SKM-1 treated with dmso at 0.1 percent for 144 hours (cell line): Measurements from ENCODE around the gene WBP11.

ENCODE experiments used
- DNase-seq: peaks from one replicate; lab custom pipeline; 2025; ENCODE audit not compliant: unreplicated experiment; lab: John Stamatoyannopoulos, UW

The WBP11 gene

GRCh38 chr12:14803011-14803829 is at the start of gene WBP11, which contains the start of gene C12orf60:
TSS of gene WBP11 (minus strand) at chr12:14803478. CDS start at chr12:14801383, 2,095 bp downstream.
TSS of gene C12orf60 (plus strand) at chr12:14803670. CDS start at chr12:14822936, 19,266 bp downstream.
- DNase-seq = peak; percentile 88

GRCh38 chr12:14852880-14853279 is 49.6 kb upstream of the WBP11 start:
- DNase-seq = no peak

- DNase-seq = no peak
Observed at GRCh38 chr12:14850929-14851663, 47.8 kb upstream of the WBP11 start.

GRCh38 chr12:14849661-14850060 is 46.4 kb upstream of the WBP11 start:
- DNase-seq = no peak

GRCh38 chr12:14846876-14847580 is 43.8 kb upstream of the WBP11 start:
- DNase-seq = no peak

GRCh38 chr12:14846042-14846587 is 42.8 kb upstream of the WBP11 start:
- peak; percentile 10 for DNase-seq

GRCh38 chr12:14845350-14845750 is 42.1 kb upstream of the WBP11 start:
- peak; percentile 16 for DNase-seq

- DNase-seq = no peak
Observed at GRCh38 chr12:14844401-14844800, 41.1 kb upstream of the WBP11 start.

- DNase-seq = no peak
Observed at GRCh38 chr12:14843425-14843887, 40.2 kb upstream of the WBP11 start, which contains the start of gene ART4. TSS of gene ART4 (minus strand) at chr12:14843526. CDS start at chr12:14843113, 413 bp downstream.

GRCh38 chr12:14842315-14842714 is 39.0 kb upstream of the WBP11 start:
- no peak for DNase-seq

GRCh38 chr12:14841761-14842160 is 38.5 kb upstream of the WBP11 start:
- no peak for DNase-seq

GRCh38 chr12:14840616-14841015 is 37.3 kb upstream of the WBP11 start:
- no peak for DNase-seq

GRCh38 chr12:14839262-14839661 is 36.0 kb upstream of the WBP11 start:
- DNase-seq = no peak

- no peak for DNase-seq
Observed at GRCh38 chr12:14836336-14837210, 33.3 kb upstream of the WBP11 start.

- DNase-seq = no peak
Observed at GRCh38 chr12:14834509-14834908, 31.2 kb upstream of the WBP11 start.

GRCh38 chr12:14833952-14834351 is 30.7 kb upstream of the WBP11 start:
- DNase-seq = no peak

- DNase-seq = no peak
Observed at GRCh38 chr12:14833336-14833735, 30.1 kb upstream of the WBP11 start.

- DNase-seq = no peak
Observed at GRCh38 chr12:14828892-14829291, 25.6 kb upstream of the WBP11 start.

GRCh38 chr12:14827043-14827442 is 23.8 kb upstream of the WBP11 start:
- DNase-seq = no peak

- no peak for DNase-seq
Observed at GRCh38 chr12:14826491-14826890, 23.2 kb upstream of the WBP11 start.
